Stimulated activated naive CD8-positive, alpha-beta T cell treated with anti-CD3 and anti-CD28 coated beads, Interleukin-15, Interleukin-2, amounts not matched to agents 100 U/mL and 50 U/mL, for 24 hours (primary cell): Measurements from ENCODE around the gene PIK3R1.
A peak's percentile ranks its signal among the peaks of the same experiment; 100 is the strongest.

Experiments
- ATAC-seq: fragments of 150-1000 bp; cut with Tn5 transposase; one replicate; pipeline ENCODE4 v1.10.0; 2021
- DNase-seq: peaks from one replicate; pipeline ENCODE4 v3.0.0; 2021

PIK3R1 gene

GRCh38 chr5:68271124-68271523 lies 55.6 kb downstream of the PIK3R1 start:
- no peak for ATAC-seq
- no peak for DNase-seq

GRCh38 chr5:68272289-68272688 lies 56.7 kb downstream of the PIK3R1 start:
- ATAC-seq = no peak
- DNase-seq = no peak

GRCh38 chr5:68273717-68274409 lies 58.3 kb downstream of the PIK3R1 start:
- DNase-seq (no peak), ATAC-seq (no peak)

GRCh38 chr5:68274847-68275651 lies 59.5 kb downstream of the PIK3R1 start:
- no peak for DNase-seq
- ATAC-seq = peak; percentile 51

GRCh38 chr5:68276740-68277139 lies 61.2 kb downstream of the PIK3R1 start:
- ATAC-seq (no peak), DNase-seq (no peak)

GRCh38 chr5:68277431-68277830 lies 61.9 kb downstream of the PIK3R1 start:
- ATAC-seq (no peak), DNase-seq (no peak)

DNA sequence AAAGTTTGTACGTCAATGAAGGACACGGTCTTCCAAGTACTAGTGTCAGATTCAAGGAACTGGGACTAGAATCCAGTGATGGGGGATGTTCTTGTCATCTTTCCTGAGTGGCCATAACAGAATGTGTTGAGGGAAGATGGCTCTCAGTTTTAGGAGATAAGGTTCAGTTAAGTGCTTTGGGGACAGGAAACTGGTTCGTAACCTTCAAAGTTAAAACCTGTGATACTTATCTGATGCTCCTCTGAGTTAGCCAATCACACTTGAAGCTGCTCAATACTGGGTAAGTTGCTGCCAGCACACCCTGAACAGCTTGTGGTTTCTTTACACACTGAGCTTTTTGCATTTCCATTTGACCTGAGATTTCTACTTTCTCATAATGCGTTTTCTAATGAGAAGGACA lies 64.4 kb downstream of the PIK3R1 start:
- DNase-seq = no peak
- ATAC-seq = peak; percentile 91

GRCh38 chr5:68282001-68282400 lies 66.4 kb downstream of the PIK3R1 start:
- ATAC-seq = no peak
- no peak for DNase-seq

GRCh38 chr5:68283766-68284165 lies 68.2 kb downstream of the PIK3R1 start:
- no peak for ATAC-seq
- no peak for DNase-seq

DNA sequence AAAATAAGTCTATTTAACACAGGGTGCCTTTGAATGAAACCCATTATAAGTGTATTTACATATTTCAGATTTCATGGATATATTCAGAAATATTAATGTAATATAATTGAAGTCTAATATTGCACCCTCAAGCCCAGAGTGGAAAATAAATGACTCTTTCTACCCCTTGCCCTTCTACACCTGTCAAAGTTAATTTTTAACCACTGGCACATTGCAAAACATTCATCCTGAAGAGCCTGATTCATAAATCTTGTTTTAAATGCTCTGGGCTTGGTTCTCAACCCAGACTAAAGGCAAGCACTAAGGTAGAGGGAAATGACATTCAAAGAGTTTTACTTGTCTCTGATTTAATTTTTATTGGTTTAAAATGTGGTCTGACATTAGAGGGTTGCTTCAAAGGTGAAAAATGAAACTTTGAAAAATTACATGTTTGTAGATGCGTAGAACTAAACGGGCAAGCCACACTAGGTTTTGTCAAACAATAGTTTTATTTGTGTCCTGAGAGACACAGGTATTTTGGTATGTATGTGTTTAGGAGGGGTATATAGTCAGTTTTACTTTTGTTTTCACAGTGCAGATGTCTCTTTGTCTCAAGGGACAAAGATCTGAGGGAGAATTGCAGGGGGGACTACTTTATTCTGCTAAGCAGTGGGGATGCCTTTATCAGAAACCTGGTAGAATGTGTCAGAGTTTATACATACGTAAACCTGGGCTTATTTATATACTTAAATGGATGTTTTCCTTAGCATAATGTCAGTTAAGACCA lies 69.7 kb downstream of the PIK3R1 start:
- no peak for ATAC-seq
- no peak for DNase-seq

DNA sequence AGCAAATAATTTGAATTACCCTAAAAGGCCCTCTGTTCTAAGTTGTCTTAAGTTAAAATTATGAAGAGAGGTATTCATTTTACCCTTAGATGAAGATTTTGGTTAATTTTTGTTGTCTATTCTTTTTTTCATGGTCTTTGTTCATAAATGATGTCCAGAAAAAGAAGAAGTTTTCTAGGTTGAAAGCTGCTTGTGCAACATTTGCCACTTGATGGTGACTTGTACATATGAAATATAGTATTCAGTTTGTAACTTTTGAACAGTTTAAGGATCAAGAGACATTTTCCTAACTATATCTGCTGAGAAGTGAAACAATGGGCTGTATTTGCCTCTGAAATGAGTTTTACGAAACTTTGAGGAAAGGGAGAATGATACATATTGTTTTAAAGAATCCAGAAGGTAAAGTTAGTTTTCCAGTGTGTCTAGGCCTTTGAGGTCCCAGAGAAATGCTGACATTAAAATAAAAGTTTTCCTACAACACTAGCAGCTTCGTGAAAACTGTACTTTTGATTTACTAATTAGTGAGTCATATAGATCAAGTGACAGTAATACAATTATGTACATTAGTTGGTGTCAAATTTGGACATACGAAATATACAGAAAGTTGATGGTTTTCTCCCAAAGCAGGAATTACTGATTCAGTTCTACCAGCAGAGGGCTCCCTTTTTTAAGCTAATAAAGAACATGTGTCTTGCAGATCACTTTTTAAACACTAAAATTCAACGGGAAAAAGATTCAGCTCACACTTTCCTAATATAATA lies 70.5 kb downstream of the PIK3R1 start:
- no peak for DNase-seq
- ATAC-seq = no peak

DNA sequence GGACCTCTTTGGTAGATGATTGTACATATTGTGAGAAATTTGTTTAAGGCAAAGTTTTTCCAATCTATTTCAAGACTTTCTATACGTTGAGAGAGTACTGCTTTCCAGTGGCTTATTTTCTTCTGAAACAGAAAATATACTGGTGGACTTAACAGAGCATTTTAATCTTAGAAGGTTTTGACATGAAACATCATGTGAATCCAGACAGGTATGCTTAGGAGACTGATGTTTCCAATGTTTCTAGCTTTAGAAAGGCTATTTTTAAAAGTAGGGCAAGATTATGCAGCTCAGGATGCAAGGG lies 71.0 kb downstream of the PIK3R1 start:
- ATAC-seq = no peak

GRCh38 chr5:68287631-68287975 lies 72.0 kb downstream of the PIK3R1 start:
- ATAC-seq = no peak
- no peak for DNase-seq

More for the DNA sequence above, 71.0 kb downstream of the PIK3R1 start:
- no peak for DNase-seq

DNA sequence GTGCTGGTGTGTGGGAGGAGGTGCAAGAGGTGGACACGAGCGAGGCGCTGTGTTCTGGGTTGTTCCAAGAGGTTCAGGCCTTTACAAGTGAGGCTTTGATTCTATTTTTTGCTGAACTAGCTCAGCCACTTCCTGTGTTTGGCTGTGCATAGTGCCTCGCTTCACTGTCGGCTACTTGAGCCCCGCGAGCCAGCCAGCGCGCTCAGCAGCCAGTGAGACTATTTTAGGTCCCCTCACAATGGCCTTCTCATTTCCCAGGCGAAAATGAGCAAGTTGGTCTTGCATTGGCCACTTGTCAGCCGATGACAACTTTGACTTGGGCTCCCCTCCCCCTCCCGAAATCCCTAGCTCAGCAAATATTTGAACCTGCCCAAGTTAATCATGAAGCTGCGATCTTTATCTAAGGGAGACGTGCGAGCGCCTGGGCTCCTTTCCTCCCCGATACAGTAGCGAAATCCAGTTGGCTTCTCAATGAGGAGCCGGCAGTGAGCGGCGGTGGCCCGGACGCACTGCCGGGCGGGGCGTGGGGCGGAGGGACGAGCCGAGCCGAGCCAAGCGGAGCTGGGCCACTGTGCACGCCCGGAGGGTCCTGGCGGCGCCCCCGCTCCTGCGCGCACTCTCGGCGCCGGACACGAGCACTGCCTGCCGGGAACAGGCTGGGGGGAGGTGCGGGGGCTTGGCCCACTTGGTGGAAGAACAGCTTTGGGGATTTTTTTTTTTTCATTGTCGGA lies 72.6 kb downstream of the PIK3R1 start:
- ATAC-seq (peak; percentile 67), DNase-seq (peak; percentile 57)

GRCh38 chr5:68288707-68289134 lies 73.2 kb downstream of the PIK3R1 start:
- no peak for ATAC-seq
- no peak for DNase-seq

GRCh38 chr5:68289498-68289897 lies 73.9 kb downstream of the PIK3R1 start:
- no peak for ATAC-seq
- no peak for DNase-seq

DNA sequence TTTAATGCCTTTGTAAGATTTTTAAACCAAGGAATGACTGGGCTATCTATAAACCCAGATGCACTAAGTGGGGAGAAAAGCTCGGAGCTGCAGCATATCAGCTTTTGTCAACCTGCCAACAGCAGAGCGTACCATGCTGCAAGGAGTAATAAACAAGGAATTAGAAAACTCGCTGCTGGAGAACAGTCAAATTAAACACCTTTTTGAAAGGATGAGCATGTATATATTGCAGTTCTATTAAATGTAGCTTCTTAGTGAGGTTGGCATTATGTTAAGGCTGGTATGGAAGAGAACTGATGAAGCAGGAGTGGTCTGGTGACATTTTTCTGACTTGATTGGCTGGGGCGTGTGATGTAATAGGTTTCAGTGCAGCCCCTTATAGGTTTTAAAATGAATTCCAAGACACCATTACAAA lies 74.7 kb downstream of the PIK3R1 start:
- ATAC-seq (no peak), DNase-seq (no peak)

DNA sequence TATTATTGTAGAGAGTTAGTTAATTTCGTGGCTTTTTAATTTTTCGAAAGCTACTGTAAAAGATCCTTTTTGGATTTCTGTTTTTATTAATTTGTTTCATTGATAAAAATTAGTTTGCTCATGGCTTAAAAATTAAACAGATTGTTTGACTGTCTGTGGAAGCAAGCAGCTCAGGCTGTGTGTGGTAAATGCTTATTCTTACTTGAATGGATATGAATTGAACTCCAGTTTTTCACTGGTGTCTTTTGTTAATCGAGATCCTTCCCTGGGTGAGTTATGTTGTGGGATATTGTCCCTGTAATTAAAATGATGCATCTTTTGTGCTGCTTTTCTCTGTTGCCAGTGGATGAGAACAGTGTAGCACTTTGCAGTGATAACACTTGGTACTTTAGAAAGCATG lies 75.3 kb downstream of the PIK3R1 start:
- DNase-seq (no peak), ATAC-seq (no peak)

GRCh38 chr5:68292316-68292715 lies 76.8 kb downstream of the PIK3R1 start:
- DNase-seq = no peak
- ATAC-seq = no peak

DNA sequence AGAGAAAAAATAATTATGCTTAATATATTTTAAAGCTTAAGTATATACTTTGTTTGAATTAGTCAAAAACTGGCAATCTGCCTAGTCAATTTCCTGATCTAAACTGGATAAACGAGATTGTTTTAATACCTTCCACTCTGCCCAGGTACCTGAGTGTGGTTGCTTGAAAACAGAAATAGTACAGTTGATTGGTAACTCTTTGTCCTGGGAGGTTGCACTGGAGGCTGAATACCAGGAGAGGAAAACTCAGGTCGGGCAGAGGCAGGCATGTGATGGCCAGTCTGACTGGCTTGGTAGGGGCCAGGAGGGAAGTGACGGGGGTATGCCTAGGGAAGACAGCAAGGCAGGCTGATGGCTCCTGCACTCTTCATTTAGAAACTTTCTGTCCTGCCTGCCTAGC lies 80.2 kb downstream of the PIK3R1 start:
- no peak for ATAC-seq
- DNase-seq = no peak

DNA sequence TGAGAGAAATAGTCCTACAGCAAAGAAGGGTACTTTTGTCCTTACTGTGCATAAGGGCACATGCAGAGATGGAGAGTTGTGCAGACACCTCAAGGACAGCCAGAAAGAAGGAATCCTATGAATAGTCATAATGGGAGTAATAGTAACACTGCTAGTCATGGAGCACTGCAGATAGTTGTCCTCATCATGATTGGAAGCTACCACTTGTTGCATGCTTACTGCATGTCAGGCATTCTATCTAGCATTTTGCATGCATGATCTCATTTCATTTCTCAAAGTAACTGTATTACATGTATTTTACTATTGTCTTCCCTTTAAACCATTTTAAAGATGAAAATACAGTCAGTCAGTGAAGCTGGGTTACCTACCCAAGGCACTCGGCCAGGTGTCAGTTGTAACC lies 81.3 kb downstream of the PIK3R1 start:
- DNase-seq (no peak), ATAC-seq (no peak)

GRCh38 chr5:68297656-68298055 lies 82.1 kb downstream of the PIK3R1 start:
- ATAC-seq (no peak), DNase-seq (no peak)
